ENCODE results near the gene PPM1J.

The PPM1J gene

DNA sequence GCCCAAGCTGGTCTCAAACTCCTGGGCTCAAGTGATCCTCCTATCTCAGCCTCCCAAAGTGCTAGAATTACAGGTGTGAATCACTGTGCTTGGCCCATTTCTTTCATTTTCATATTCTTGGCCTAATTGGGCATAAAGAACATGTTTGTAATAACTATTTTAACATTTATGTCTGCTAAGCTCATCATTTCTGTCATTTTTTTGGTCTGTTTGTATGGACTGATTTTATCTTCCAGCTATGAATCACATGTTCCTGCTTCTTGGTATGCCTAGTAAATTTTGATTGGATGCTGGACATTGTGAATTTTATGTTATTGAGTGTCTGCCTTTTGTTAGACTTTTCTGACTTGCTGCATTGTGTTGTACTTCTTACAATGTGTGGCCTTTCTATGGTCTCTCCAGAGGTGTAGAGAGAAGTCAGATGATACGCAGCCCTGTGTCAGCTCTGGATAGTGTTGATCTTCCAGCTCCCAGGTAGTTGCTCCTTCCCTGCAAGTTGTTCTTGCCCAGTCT lies 39.0 kb upstream of the PPM1J start:
- Histone ChIP-seq H3K4me3 (ENCODE audit: low read depth, low read length) (no peak overlapping the region), H3K27me3 (ENCODE audit: insufficient read depth, low read depth, severe bottlenecking) (no peaks in the 10 kb centered on the region), H3K9me3 (ENCODE audit: severe bottlenecking) (no peaks in the 10 kb centered on the region), H3K27ac (no peak overlapping the region), H3K36me3 (no peaks in the 10 kb centered on the region)
- DNase-seq, result no peak
- TF ChIP-seq, protein P1, sequence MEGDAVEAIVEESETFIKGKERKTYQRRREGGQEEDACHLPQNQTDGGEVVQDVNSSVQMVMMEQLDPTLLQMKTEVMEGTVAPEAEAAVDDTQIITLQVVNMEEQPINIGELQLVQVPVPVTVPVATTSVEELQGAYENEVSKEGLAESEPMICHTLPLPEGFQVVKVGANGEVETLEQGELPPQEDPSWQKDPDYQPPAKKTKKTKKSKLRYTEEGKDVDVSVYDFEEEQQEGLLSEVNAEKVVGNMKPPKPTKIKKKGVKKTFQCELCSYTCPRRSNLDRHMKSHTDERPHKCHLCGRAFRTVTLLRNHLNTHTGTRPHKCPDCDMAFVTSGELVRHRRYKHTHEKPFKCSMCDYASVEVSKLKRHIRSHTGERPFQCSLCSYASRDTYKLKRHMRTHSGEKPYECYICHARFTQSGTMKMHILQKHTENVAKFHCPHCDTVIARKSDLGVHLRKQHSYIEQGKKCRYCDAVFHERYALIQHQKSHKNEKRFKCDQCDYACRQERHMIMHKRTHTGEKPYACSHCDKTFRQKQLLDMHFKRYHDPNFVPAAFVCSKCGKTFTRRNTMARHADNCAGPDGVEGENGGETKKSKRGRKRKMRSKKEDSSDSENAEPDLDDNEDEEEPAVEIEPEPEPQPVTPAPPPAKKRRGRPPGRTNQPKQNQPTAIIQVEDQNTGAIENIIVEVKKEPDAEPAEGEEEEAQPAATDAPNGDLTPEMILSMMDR (IDR thresholded peaks at IDR 0.05; ENCODE audit: low read depth, low read length), result no peak

DNA sequence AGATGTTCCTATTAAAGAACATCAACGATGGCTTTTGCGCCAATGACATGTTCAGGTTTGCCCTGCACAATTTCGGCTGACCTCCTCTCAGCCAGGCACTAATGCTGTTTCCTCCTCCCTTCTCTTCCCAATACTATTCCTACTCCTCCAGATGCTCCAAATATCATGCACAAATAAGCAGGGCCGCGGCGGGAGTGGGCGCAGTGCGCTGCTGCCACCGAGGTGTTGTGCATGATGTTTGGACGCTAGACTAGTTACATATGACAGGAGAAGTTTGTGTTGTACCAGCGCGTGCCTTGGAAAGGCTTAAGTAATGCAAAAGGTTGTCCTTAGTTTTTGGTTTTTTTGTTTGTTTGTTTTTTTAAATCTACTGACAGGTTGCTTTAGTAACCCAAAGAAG lies 33.3 kb upstream of the PPM1J start:
- TF ChIP-seq, protein P1 (IDR thresholded peaks at IDR 0.05; ENCODE audit: low read depth, low read length), result no peak
- no peak for DNase-seq
- H3K36me3 ChIP-seq, result no peaks in the 10 kb centered on the region
- H3K4me3 ChIP-seq (ENCODE audit: low read depth, low read length), result no peak overlapping the region
- H3K27ac ChIP-seq, result no peak overlapping the region
- peaks cover 2% of the 10 kb centered on the region for H3K9me3 ChIP-seq (ENCODE audit: severe bottlenecking)
- H3K27me3 ChIP-seq (ENCODE audit: insufficient read depth, low read depth, severe bottlenecking), result no peaks in the 10 kb centered on the region

DNA sequence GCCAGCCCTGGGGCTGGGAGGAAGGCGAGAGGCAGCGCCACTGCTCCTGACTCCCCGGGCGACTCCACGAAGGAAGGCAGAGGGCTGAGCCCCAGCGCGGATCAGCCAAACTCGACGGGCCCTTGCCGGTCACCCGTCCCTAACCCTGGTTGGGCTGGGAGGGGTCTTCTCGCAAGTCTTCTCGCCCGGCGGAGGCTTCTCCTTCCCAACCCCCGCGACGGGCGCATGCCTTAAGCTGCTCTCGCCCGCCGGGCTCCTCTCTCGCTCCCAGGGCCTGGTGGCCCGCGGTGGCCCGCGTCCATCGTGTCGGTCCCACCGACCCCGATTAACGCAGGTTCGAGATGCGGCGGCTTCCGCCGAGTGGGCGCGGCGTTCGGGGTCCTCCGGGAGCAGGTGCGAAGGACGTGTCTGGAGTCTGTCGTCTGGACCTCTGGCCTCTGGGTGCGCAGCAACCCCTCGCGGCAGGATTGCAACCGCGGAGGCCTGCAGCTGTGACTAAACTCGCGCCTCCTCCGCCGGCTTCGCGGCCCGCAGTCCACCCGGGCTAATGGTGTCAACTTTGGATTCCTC lies 29.0 kb upstream of the PPM1J start:
- Histone ChIP-seq H3K27ac (no peak overlapping the region), H3K36me3 (no peaks in the 10 kb centered on the region), H3K9me3 (ENCODE audit: severe bottlenecking) (peaks cover 5% of the 10 kb centered on the region), H3K27me3 (ENCODE audit: insufficient read depth, low read depth, severe bottlenecking) (no peaks in the 10 kb centered on the region), H3K4me3 (ENCODE audit: low read depth, low read length) (no peak overlapping the region)
- DNase-seq, result no peak
- TF ChIP-seq, protein P1 (IDR thresholded peaks at IDR 0.05; ENCODE audit: low read depth, low read length), result no peak

DNA sequence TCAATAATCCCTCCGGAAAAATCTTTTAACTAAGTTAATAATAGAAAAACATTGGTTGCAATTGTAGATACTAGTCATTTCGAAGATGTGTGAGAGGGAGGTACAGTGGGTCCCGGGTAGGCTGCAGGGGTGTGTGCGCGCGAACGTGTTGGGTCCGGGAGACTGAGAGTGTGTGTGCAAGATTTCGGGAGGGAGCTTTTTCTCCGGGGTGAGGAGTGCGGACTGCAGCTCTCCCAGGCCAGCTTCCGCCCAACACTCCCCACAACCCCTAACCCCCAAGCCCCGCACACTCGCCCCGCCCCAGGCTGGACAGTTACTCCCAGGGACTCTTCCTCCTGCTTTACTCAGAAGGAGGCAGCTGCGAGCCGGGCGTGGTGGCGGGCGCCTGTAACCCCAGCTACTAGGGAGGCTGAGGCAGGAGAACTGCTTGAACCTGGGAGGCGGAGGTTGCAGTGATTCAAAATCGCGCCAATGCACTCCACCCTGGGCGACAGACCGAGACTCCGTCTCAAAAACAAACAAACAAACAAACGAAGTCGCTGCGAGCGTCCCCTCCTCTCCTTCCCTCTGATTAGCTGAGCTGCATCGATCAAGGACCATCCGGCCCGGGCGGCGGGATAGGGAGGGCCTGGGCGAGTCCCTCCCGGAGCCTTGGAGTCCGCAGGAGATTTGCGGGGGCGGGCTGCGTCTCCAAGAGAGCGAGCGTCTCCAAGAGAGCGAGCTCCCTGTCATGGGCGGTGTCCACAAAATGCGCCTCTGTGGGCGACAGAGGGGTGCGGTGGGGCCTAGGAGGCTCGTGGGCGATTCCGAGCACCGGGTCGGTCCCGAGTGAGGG lies 28.3 kb upstream of the PPM1J start:
- Histone ChIP-seq H3K36me3 (no peaks in the 10 kb centered on the region), H3K27ac (no peak overlapping the region), H3K9me3 (ENCODE audit: severe bottlenecking) (peaks cover 5% of the 10 kb centered on the region), H3K4me3 (ENCODE audit: low read depth, low read length) (no peak overlapping the region), H3K27me3 (ENCODE audit: insufficient read depth, low read depth, severe bottlenecking) (no peaks in the 10 kb centered on the region)
- TF ChIP-seq, protein P1 (IDR thresholded peaks at IDR 0.05; ENCODE audit: low read depth, low read length), result no peak
- no peak for DNase-seq

- Histone ChIP-seq H3K4me3 (ENCODE audit: low read depth, low read length) (no peak overlapping the region), H3K9me3 (ENCODE audit: severe bottlenecking) (no peaks in the 10 kb centered on the region), H3K27ac (no peak overlapping the region), H3K36me3 (no peaks in the 10 kb centered on the region), H3K27me3 (ENCODE audit: insufficient read depth, low read depth, severe bottlenecking) (no peaks in the 10 kb centered on the region)
- TF ChIP-seq, protein P1 (IDR thresholded peaks at IDR 0.05; ENCODE audit: low read depth, low read length), result peak; percentile 25; the same call in 1 of the 2 replicates
- DNase-seq, result no peak
Observed at GRCh38 chr1:112737573-112737972, 22.4 kb upstream of the PPM1J start.

Measured in WERI-Rb-1 (cell line).